Activated CD8-positive, alpha-beta T cell treated with anti-CD3 and anti-CD28 coated beads, Interleukin-2, amount 10 ng/mL, durations not matched to agents 7 days and 5 days (primary cell): ENCODE data around the gene TNFSF13. TPM values are rescaled to one million over a fixed set of nuclear protein-coding genes. Genes with fewer than 3 reads are reported as not detected.

Source experiments
- ATAC-seq: fragments of 150-1000 bp; cut with Tn5 transposase; one replicate; pipeline ENCODE4 v1.10.0; 2021; ENCODE audit warnings: moderate library complexity
- CTCF ChIA-PET: fragments of 350-600 bp; sonication (Branson Sonifier 250); formaldehyde crosslinking; loops from one replicate; lab custom pipeline; 2021; ENCODE audit warnings: antibody characterized with exemption; lab: Charles Lee
- POLR2A ChIA-PET: fragments of 350-600 bp; sonication (Branson Sonifier 250); formaldehyde crosslinking; loops from one replicate; lab custom pipeline; 2021; ENCODE audit warnings: antibody characterized with exemption; lab: Charles Lee
- DNase-seq: peaks from one replicate; pipeline ENCODE4 v3.0.0-alpha.2; 2020
- H3K27ac Mint-ChIP-seq: one replicate; pipeline ENCODE4 v1.8.0; 2021; ENCODE audit warnings: mild to moderate bottlenecking, mixed read lengths
- H3K27me3 Mint-ChIP-seq: one replicate; pipeline ENCODE4 v1.8.0; 2021; ENCODE audit warnings: low read depth, mixed read lengths
- H3K36me3 Mint-ChIP-seq: one replicate; pipeline ENCODE4 v1.8.0; 2021; ENCODE audit warnings: low read depth, mixed read lengths
- H3K4me1 Mint-ChIP-seq: one replicate; pipeline ENCODE4 v1.8.0; 2021; ENCODE audit warnings: low read depth, mixed read lengths
- H3K4me3 Mint-ChIP-seq: one replicate; pipeline ENCODE4 v1.8.0; 2021; ENCODE audit warnings: mild to moderate bottlenecking, mixed read lengths
- H3K9me3 Mint-ChIP-seq: one replicate; pipeline ENCODE4 v1.8.0; 2022; ENCODE audit warnings: mixed read lengths; ENCODE audit not compliant: insufficient read depth
- total RNA-seq, 2 experiments: library from RNA; stranded (reverse); gene quantifications; one replicate each; pipeline ENCODE4 v1.2.3, GENCODE V29; 2021

The TNFSF13 gene
- total RNA-seq, 2 experiments from 2014 or later = 8.0 to 9.0 TPM

DNA sequence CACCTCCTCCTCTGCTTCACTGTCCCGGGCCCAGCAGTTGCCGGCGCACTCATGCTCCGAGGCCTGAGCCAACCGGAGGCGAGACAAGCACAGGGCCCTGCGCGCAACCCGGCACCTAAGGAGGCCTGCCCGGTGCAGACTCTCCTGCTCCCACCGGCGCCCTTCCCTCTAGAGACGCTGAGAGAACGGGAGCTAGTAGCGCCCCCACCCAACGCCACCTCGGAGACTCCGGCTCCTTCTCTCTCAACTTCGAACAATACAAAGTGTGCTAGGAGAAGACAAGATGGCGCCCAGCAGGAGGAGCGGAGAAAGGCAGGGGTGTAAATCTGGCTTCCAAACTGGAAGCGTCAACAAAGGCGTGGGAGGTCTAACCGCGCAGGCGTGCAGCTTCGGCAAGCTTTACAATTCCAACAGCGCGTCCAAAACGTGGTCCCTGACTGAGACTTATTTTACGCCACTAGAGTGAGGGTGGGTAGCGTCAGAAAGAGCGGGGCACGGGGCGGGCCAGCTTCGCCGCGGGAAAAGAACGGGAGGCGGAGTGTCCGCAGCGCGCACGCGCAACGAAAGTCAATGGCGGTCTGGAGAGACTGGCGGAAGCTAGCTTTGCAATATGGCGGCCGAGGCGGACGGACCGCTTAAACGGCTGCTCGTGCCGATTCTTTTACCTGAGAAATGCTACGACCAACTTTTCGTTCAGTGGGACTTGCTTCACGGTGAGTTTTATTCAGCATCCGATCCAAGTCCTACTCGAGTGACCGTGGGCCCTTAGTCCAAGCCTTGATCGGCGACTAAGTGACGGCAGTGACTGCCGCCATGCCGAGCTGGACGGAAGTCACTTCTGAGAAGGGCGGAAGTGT lies 24.9 kb downstream of the TNFSF13 start, which contains the start of gene MPDU1:
Gene MPDU1 (plus strand): TSS at position 600 of the 857 bp plus-strand sequence. CDS start 11 bp downstream, at position 611.
- ATAC-seq = peak; percentile 82
- H3K9me3 Mint-ChIP-seq = no peaks in the 10 kb centered on the region
- peak within 1 kb of the TSS; percentile 98 for H3K4me3 Mint-ChIP-seq
- ChIA-PET CTCF (interaction anchor here (0.6 to 5.3 kb wide), 13 partner anchors 9 to 228 kb away, joined by 3 to 45 read pairs (median 4); partner anchors contain the start of genes FXR2, SENP3, TMEM102 and TNFSF13), POLR2A (interaction anchor here (0.6 to 6.8 kb wide), 25 partner anchors 11 to 994 kb away, joined by 3 to 105 read pairs (median 4); partner anchors contain the start of genes POLR2A, RANGRF, SAT2 and SENP3)
- H3K36me3 Mint-ChIP-seq = peaks cover 58% of the 10 kb centered on the region
- H3K27ac Mint-ChIP-seq = peak within 1 kb of the TSS; percentile 100
- H3K4me1 Mint-ChIP-seq = peaks cover 69% of the 10 kb centered on the region
- peak; percentile 97 for DNase-seq
- no peaks in the 10 kb centered on the region for H3K27me3 Mint-ChIP-seq

DNA sequence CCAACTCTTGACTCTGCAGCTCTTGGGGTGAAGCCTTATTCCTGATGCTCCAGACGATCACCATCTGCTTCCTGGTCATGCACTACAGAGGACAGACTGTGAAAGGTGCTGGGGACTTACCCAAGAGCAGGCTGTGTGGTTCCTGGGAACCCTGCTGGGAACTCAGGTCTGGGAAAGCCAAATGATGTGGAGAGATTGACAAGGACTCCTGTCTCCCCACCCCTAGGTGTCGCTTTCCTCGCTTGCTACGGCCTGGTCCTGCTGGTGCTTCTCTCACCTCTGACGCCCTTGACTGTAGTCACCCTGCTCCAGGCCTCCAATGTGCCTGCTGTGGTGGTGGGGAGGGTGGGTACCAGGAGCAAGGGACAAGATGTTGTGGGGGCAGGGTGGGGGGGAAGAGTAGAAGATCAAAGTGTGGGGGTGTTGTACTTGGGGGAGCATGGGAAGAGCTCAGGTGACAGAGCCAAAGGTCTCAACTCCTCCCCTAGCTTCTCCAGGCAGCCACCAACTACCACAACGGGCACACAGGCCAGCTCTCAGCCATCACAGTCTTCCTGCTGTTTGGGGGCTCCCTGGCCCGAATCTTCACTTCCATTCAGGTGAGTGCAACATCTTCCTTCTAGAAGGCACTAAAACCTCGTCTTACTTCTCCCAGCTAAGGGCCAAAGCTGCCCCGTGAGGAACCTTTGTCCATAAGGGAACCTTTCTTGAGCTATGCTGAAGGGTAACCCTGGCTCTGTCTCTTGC lies 28.3 kb downstream of the TNFSF13 start:
- H3K4me3 Mint-ChIP-seq = no peak overlapping the region
- POLR2A ChIA-PET = interaction anchor here (0.6 to 4.1 kb wide), 3 partner anchors 41 to 503 kb away, joined by 3 to 82 read pairs (median 3); partner anchors contain the start of genes SAT2, TP53 and WRAP53
- no peak overlapping the region for H3K27ac Mint-ChIP-seq

GRCh38 chr17:7587420-7588151 lies 29.0 kb downstream of the TNFSF13 start:
- Mint-ChIP-seq H3K4me3 (no peak overlapping the region), H3K36me3 (peaks cover 44% of the 10 kb centered on the region), H3K4me1 (peaks cover 30% of the 10 kb centered on the region), H3K9me3 (no peaks in the 10 kb centered on the region), H3K27me3 (no peaks in the 10 kb centered on the region), H3K27ac (peak overlapping the region; percentile 9)
- no peak for ATAC-seq
- ChIA-PET CTCF (interaction anchor here (1.0 to 5.3 kb wide), 6 partner anchors 12 to 232 kb away, joined by 3 to 45 read pairs (median 4); partner anchors contain the start of genes TMEM95, TP53 and WRAP53), POLR2A (interaction anchor here (0.6 to 1.1 kb wide), 2 partner anchors 40 to 503 kb away, joined by 3 read pairs; partner anchors contain the start of gene SAT2)
- DNase-seq = no peak

More for the DNA sequence above, 28.3 kb downstream of the TNFSF13 start:
- H3K27me3 Mint-ChIP-seq = no peaks in the 10 kb centered on the region
- CTCF ChIA-PET = interaction anchor here (1.0 to 5.3 kb wide), 7 partner anchors 8 to 232 kb away, joined by 3 to 45 read pairs (median 4); partner anchors contain the start of genes SENP3, TMEM95, TP53 and WRAP53
- peaks cover 43% of the 10 kb centered on the region for H3K36me3 Mint-ChIP-seq
- ATAC-seq (no peak), DNase-seq (no peak)
- H3K9me3 Mint-ChIP-seq = no peaks in the 10 kb centered on the region
- H3K4me1 Mint-ChIP-seq = peaks cover 37% of the 10 kb centered on the region

DNA sequence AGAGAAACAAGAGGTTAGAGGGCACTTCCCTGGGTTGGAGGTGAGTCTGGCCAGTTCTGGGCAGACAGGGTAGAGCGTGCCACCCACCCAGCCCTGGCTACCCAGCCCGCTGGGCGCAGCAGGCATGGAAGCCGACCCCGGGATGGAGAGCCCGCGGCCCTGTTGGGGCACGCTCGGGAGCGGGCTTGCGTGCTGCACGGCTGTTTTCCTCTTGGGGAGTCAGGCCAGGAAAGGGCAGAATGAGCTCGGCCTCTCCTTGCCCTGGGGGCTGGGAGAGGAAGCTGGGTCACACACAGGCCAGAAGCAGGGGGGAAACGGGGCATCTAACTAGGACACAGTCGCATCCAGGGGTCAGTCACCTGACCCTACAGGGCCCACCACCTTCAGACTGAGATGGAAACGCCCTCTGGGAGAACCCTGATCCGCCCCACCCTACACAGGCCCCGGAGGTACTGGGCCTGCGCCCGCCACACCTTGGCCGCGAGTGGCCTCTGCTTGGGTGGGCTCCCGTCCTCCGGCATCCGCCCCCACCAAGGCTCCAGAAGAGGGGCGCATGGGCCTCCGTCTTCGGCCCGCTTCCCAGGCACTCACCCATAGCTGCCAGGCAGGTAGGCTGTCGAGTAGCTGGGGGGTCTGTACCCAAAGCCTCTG lies 30.1 kb downstream of the TNFSF13 start:
- Mint-ChIP-seq H3K4me1 (peaks cover 21% of the 10 kb centered on the region), H3K27me3 (no peaks in the 10 kb centered on the region), H3K4me3 (no peak overlapping the region), H3K36me3 (peaks cover 51% of the 10 kb centered on the region), H3K27ac (no peak overlapping the region), H3K9me3 (no peaks in the 10 kb centered on the region)
- no peak for DNase-seq
- CTCF ChIA-PET = interaction anchor here (0.7 to 3.3 kb wide), 21 partner anchors 9 to 330 kb away, joined by 3 to 22 read pairs (median 6); partner anchors contain the start of genes CD68, FXR2, TMEM102 and TMEM95
- ATAC-seq = no peak
- POLR2A ChIA-PET = interaction anchor here (0.7 to 2.0 kb wide), 5 partner anchors 9 to 75 kb away, joined by 3 to 9 read pairs (median 4); partner anchors contain the start of gene CD68

DNA sequence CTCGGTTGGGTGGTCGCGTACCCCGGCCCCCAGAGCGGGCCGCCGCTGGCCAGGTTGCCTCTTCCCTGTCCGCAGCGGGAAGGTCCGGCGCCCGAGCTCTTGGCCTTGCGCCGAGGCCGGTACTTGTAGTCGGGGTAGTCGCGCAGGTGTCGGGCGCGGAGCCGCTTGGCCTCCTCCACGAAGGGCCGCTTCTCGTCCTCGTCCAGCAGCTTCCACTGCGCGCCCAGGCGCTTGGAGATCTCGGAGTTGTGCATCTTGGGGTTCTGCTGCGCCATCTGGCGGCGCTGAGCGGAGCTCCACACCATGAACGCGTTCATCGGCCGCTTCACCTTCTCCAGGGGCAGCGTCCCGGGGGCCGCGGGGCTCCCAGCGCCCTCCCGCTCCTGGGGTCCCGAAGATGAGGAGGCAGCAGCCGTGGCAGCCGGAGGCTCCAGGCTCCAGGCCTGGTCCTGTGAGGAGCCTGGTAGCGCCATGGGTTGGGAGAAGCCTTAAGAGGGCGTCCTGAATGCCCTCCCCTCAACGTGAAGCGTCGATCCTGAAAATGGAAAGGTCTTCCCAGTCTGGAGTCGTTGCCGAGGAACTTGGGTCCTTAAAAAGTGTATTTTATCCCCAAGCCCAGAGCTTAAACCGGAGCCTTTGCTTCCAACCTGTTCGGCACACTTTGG lies 30.8 kb downstream of the TNFSF13 start:
- Mint-ChIP-seq H3K36me3 (peaks cover 56% of the 10 kb centered on the region), H3K4me3 (no peak overlapping the region), H3K9me3 (no peaks in the 10 kb centered on the region), H3K4me1 (peaks cover 20% of the 10 kb centered on the region), H3K27ac (no peak overlapping the region), H3K27me3 (no peaks in the 10 kb centered on the region)
- peak; percentile 75 for ATAC-seq
- POLR2A ChIA-PET = interaction anchor here (0.7 to 2.0 kb wide), 6 partner anchors 9 to 76 kb away, joined by 3 to 9 read pairs (median 4); partner anchors contain the start of gene CD68
- CTCF ChIA-PET = interaction anchor here (0.6 to 3.3 kb wide), 26 partner anchors 9 to 544 kb away, joined by 3 to 22 read pairs (median 6); partner anchors contain the start of genes CD68, FXR2, TMEM102 and TMEM95
- peak; percentile 74 for DNase-seq

DNA sequence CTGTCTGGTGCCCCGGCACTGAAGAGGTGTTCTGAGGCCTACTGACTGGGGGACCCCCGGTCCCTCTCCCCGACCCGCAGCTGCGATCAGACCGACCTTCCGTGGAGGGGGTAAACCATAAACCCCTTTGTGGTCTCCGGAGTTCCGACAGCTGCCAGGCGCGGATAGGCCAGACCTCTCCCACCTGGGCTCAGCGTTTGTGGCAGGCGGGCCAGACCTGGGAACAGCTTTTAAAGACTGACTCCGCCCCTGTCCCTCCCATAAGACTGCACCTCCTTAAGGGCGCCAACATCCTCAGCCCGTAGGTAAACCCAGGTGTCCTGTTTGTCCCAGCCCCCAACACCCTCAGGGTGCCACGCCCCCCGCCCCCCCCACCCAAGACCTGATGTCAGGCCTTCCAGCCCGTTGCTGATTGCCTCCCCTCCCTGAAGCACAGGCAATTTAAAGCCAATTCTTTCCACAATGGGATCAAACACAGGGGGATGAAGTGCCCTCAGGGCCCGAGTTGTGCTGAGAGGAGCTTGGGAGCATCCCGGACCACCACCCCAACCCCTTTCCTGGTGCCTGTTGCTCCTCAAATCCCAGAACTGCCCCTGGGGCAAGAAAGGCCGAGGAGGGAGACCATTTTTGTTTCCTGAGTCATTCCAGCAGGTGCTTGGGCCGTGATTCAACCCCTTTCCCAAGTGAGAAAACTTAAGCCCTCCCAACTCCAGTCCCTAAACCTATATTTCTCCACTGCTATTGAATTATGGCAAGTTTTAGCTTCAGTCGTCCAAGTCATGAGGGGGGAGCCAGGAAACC lies 31.5 kb downstream of the TNFSF13 start, which contains the start of gene SOX15:
Gene SOX15 (minus strand): TSS at position 204 of the 801 bp plus-strand sequence. CDS start 418 bp downstream, outside the sequence.
- POLR2A ChIA-PET = interaction anchor here (1.0 to 2.0 kb wide), 4 partner anchors 10 to 29 kb away, joined by 3 to 9 read pairs (median 6); partner anchors contain the start of gene CD68
- Mint-ChIP-seq H3K9me3 (no peaks in the 10 kb centered on the region), H3K27me3 (no peaks in the 10 kb centered on the region), H3K36me3 (peaks cover 55% of the 10 kb centered on the region), H3K4me3 (no peak within 1 kb of the TSS), H3K27ac (peak within 1 kb of the TSS; percentile 69), H3K4me1 (peaks cover 14% of the 10 kb centered on the region)
- DNase-seq (no peak), ATAC-seq (no peak)
- CTCF ChIA-PET = interaction anchor here (0.6 to 3.3 kb wide), 24 partner anchors 10 to 544 kb away, joined by 3 to 22 read pairs (median 6); partner anchors contain the start of genes CD68, FXR2, TMEM102 and TMEM95

GRCh38 chr17:7590743-7591142 lies 32.2 kb downstream of the TNFSF13 start:
- DNase-seq (no peak), ATAC-seq (no peak)
- Mint-ChIP-seq H3K36me3 (peaks cover 59% of the 10 kb centered on the region), H3K27me3 (no peaks in the 10 kb centered on the region), H3K4me3 (no peak overlapping the region), H3K4me1 (peaks cover 10% of the 10 kb centered on the region), H3K9me3 (no peaks in the 10 kb centered on the region), H3K27ac (peak overlapping the region; percentile 69)
- ChIA-PET POLR2A (interaction anchor here (0.5 to 2.0 kb wide), 2 partner anchors 11 to 25 kb away, joined by 3 to 8 read pairs; partner anchors contain the start of gene CD68), CTCF (interaction anchor here (1.4 to 3.3 kb wide), 4 partner anchors 24 to 545 kb away, joined by 3 to 21 read pairs (median 6); partner anchors contain the start of genes FXR2, TMEM95, TP53 and WRAP53)

GRCh38 chr17:7591596-7591995 lies 33.0 kb downstream of the TNFSF13 start:
- ChIA-PET POLR2A (interaction anchor here (1.2 kb wide), 1 partner anchor 36 kb away, joined by 4 read pairs; the partner anchor contains the start of gene SAT2), CTCF (interaction anchor here (1.2 to 3.3 kb wide), 3 partner anchors 23 to 96 kb away, joined by 3 to 21 read pairs (median 4); partner anchors contain the start of genes FXR2, TP53 and WRAP53)
- Mint-ChIP-seq H3K4me1 (peaks cover 8% of the 10 kb centered on the region), H3K27me3 (no peaks in the 10 kb centered on the region), H3K36me3 (peaks cover 63% of the 10 kb centered on the region), H3K4me3 (no peak overlapping the region), H3K27ac (no peak overlapping the region), H3K9me3 (no peaks in the 10 kb centered on the region)
- DNase-seq (no peak), ATAC-seq (no peak)
